Gastrocnemius medialis (tissue), 4 donors: ENCODE measurements around the gene UBL7. TPM values are rescaled to one million over a fixed set of nuclear protein-coding genes. Genes with fewer than 3 reads are reported as not detected.
A peak's percentile ranks its signal among the peaks of the same experiment; 100 is the strongest.
"Not testable (repeated sequence)": the region's sequence is repeated elsewhere in the genome, so short reads cannot be mapped to it uniquely, and the experiment has no call there.

Experiments used
- ATAC-seq, 2 donors: fragments of 150-250 bp; one replicate each; pipeline ENCODE4 v1.9.1; 2016
- DNase-seq, 2 donors: peaks; one replicate each; pipeline ENCODE4 v3.0.0-alpha.2; 2019
- H3K27ac ChIP-seq, 4 donors: fragments of 200-600 bp; sonication (generic); 1 replicate in 1 of 4; 2 replicates in 3 of 4; pipeline ENCODE4 v1.5.1; 2016 to 2018; ENCODE audit warnings: mild to moderate bottlenecking in 2 of 4, moderate library complexity in 1 of 4
- H3K27me3 ChIP-seq, 3 donors: fragments of 200-600 bp; sonication (generic) in 2 of 3; 1 replicate in 1 of 3; 2 replicates in 2 of 3; pipeline versions ENCODE4 v1.5.1 to v1.6.0; 2016 to 2019; ENCODE audit warnings: mild to moderate bottlenecking in 1 of 3, moderate library complexity in 1 of 3
- H3K36me3 ChIP-seq, 2 donors: fragments of 200-600 bp; sonication (generic) in 1 of 2; one replicate each; pipeline ENCODE4 v1.5.1; 2017 to 2018
- H3K4me1 ChIP-seq, 2 donors: fragments of 200-600 bp; sonication (generic) in 1 of 2; one replicate each; pipeline ENCODE4 v1.5.1; 2016 to 2017; ENCODE audit warnings: mild to moderate bottlenecking in 2 of 2
- H3K4me3 ChIP-seq, 4 donors: fragments of 200-600 bp; sonication (generic) in 3 of 4; 1 replicate in 1 of 4; 2 replicates in 3 of 4; pipeline ENCODE4 v1.5.1; 2016 to 2019; ENCODE audit warnings: mild to moderate bottlenecking in 2 of 4
- H3K9me3 ChIP-seq, 3 donors: fragments of 200-600 bp; sonication (generic) in 2 of 3; 1 replicate in 1 of 3; 2 replicates in 2 of 3; pipeline ENCODE4 v1.5.1; 2016 to 2019
- CTCF ChIP-seq, 5 experiments: fragments of 450-650 bp in 3 of 5; fragments of 200-600 bp in 2 of 5; sonication (generic) in 2 of 5; IDR thresholded peaks in 4 of 5; conservative IDR thresholded peaks in 1 of 5; 1 replicate in 4 of 5; 2 replicates in 1 of 5; pipeline ENCODE4 v1.5.1; 2016 to 2019; ENCODE audit warnings: antibody characterized with exemption in 5 of 5, mild to moderate bottlenecking in 3 of 5, moderate library complexity in 3 of 5
- POLR2A ChIP-seq, 2 donors: fragments of 450-650 bp; IDR thresholded peaks; one replicate each; pipeline ENCODE4 v1.6.1; 2017; ENCODE audit warnings: antibody characterized with exemption in 2 of 2, mild to moderate bottlenecking in 2 of 2, moderate library complexity in 2 of 2
- in situ Hi-C, 4 donors: fragments of 200-750 bp; cut with MboI; loops; one replicate each; pipeline versions ENCODE4 v1.15.0 to v1.8.0; 2017; ENCODE audit warnings: low sequenced_read_pairs in 4 of 4
- intact Hi-C: fragments of 100-400 bp; cut with DNase I; formaldehyde crosslinking; loops from one replicate; pipeline ENCODE4 v1.15.1; 2023; ENCODE audit warnings: low total_unique reads
- total RNA-seq, 4 donors: library from RNA; depleted of rRNA; stranded (reverse); fragments of >200 nt; gene quantifications; one replicate each; pipeline versions ENCODE4 v1.1.0 to v1.2.3, GENCODE V29; 2016

Gene UBL7
- total RNA-seq, 4 donors from 2014 or later = 66.4 to 139 (median 83.2) TPM

DNA sequence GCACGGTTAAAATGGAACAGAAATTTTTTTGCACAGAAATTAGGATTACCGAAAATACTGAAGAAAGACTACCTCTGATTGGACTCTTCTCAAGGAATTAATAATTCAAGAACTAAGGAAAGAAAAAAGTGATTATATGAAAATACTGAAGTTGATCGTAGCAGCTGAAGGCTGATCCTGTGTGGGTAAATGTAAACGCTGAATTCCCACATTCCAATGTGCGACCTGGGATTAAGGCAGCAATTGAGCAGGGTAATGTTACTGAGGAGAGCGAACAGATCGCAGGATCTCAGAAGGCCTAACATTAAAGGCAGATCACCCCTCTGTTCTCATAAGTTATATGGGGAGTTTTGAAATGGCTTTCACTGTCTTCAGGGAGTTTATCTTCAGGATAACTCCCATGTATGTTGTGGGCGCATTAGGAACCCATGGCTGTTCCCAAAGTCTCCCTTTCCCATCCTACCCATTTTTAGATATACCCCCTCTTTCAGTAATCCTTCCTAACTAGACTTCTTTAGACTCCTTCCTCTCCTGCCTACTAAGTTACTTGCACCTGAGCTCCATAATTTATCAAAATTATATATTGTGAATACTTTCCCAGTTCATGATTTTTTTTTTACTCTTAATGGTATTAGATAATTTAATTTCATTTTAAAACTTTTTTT is 1.0 kb upstream of the UBL7 start:
- Histone ChIP-seq H3K4me3 (peak overlapping the region; percentile 64 to 86 (median 74)), H3K27ac (peak overlapping the region; percentile 87 to 99 (median 92)), H3K9me3 (no peaks in the 10 kb centered on the region), H3K27me3 (no peaks in the 10 kb centered on the region), H3K36me3 (peaks cover 0 to 9% of the 10 kb centered on the region in 2 donors), H3K4me1 (peaks cover 22 to 24% of the 10 kb centered on the region in 2 donors)
- intact Hi-C loops = loop anchor here (1.0 to 10.0 kb wide), 4 partner anchors 9 to 467 kb away; partner anchors contain the start of genes ARID3B, CLK3, PML and STOML1
- in situ Hi-C loops = loop anchor here in 1 of 4 donors (25.0 kb wide), 2 partner anchors 150 to 475 kb away; partner anchors contain the start of genes CLK3, PML and STOML1
- TF ChIP-seq CTCF (IDR thresholded peaks at IDR 0.05 in 4 of 5, conservative IDR thresholded peaks at IDR 0.05 in 1 of 5) = no peak
- TF ChIP-seq POLR2A (IDR thresholded peaks at IDR 0.05) = no peak
- DNase-seq (no peak), ATAC-seq (peak in 1 of 2 donors; percentile 23)

GRCh38 chr15:74460298-74460697 is 662 bp downstream of the UBL7 start:
- Histone ChIP-seq H3K27ac (peak overlapping the region; percentile 87 to 99 (median 92)), H3K36me3 (peaks cover 0 to 15% of the 10 kb centered on the region in 2 donors), H3K9me3 (no peaks in the 10 kb centered on the region), H3K27me3 (no peaks in the 10 kb centered on the region), H3K4me1 (peaks cover 22 to 24% of the 10 kb centered on the region in 2 donors), H3K4me3 (peak overlapping the region; percentile 64 to 86 (median 74))
- no peak for ATAC-seq
- no peak for DNase-seq
- TF ChIP-seq POLR2A (IDR thresholded peaks at IDR 0.05) (no peak), CTCF (IDR thresholded peaks at IDR 0.05 in 4 of 5, conservative IDR thresholded peaks at IDR 0.05 in 1 of 5) (no peak)
- in situ Hi-C loops = loop anchor here in 1 of 4 donors (25.0 kb wide), 2 partner anchors 152 to 473 kb away; partner anchors contain the start of genes CLK3, PML and STOML1
- intact Hi-C loops = loop anchor here (2.0 to 10.0 kb wide), 3 partner anchors 81 to 465 kb away; partner anchors contain the start of genes ARID3B, CLK3, PML and STOML1

GRCh38 chr15:74459798-74460197 is 1.2 kb downstream of the UBL7 start:
- not testable (repeated sequence) for DNase-seq, H3K9me3 ChIP-seq, ATAC-seq, H3K27me3 ChIP-seq
- Histone ChIP-seq H3K27ac (peak overlapping the region; percentile 87 to 99 (median 92)), H3K36me3 (peaks cover 0 to 20% of the 10 kb centered on the region in 2 donors), H3K4me3 (peak overlapping the region in 3 of 4 donors; percentile 73 to 86 (median 74)), H3K4me1 (peaks cover 22 to 24% of the 10 kb centered on the region in 2 donors)
- intact Hi-C loops = loop anchor here (2.0 to 10.0 kb wide), 3 partner anchors 81 to 465 kb away; partner anchors contain the start of genes ARID3B, CLK3, PML and STOML1
- in situ Hi-C loops = loop anchor here in 2 of 4 donors (10.0 to 25.0 kb wide), 3 partner anchors 75 to 472 kb away; partner anchors contain the start of genes CLK3 (in 1 of the 2), PML (in 1 of the 2) and STOML1 (in 1 of the 2)

DNA sequence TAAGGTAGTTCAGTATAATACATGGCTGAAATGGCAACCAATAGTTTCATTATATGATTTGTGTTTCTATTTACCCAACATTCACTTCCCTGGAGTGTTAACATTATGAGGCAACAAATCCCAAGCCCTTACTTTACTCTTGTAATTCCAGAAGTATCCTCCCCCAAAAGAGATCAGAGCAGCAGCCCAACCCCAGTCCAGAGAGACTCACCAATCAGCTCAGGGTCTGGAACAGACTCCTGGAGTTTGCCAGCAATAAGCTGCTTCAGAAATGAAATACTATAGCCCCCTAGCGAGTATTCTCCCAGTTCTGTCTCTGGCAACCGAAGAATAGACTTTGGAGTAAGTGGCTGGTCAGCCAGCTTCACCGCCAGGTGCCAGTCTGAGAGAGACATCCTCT is 2.5 kb downstream of the UBL7 start:
- intact Hi-C loops (no loop called here), in situ Hi-C loops (loop anchor here in 2 of 4 donors (10.0 to 25.0 kb wide), 3 partner anchors 76 to 471 kb away; partner anchors contain the start of genes CLK3 (in 1 of the 2), PML (in 1 of the 2) and STOML1 (in 1 of the 2))
- Histone ChIP-seq H3K36me3 (peaks cover 0 to 32% of the 10 kb centered on the region in 2 donors), H3K27ac (no peak overlapping the region), H3K27me3 (no peaks in the 10 kb centered on the region), H3K9me3 (no peaks in the 10 kb centered on the region), H3K4me1 (peaks cover 22 to 24% of the 10 kb centered on the region in 2 donors), H3K4me3 (no peak overlapping the region)
- ATAC-seq = no peak
- no peak for DNase-seq
- TF ChIP-seq POLR2A (IDR thresholded peaks at IDR 0.05) = no peak
- no peak for TF ChIP-seq CTCF (IDR thresholded peaks at IDR 0.05 in 4 of 5, conservative IDR thresholded peaks at IDR 0.05 in 1 of 5)

- H3K9me3 ChIP-seq, H3K27ac ChIP-seq, H3K27me3 ChIP-seq, DNase-seq, ATAC-seq, H3K4me3 ChIP-seq, intact Hi-C loops: not testable (repeated sequence)
- peaks cover 0 to 46% of the 10 kb centered on the region in 2 donors for H3K36me3 ChIP-seq
- peaks cover 8 to 14% of the 10 kb centered on the region in 2 donors for H3K4me1 ChIP-seq
- in situ Hi-C loops = loop anchor here in 2 of 4 donors (10.0 to 25.0 kb wide), 3 partner anchors 78 to 470 kb away; partner anchors contain the start of genes CLK3 (in 1 of the 2), PML (in 1 of the 2) and STOML1 (in 1 of the 2)
Observed at GRCh38 chr15:74457036-74457435, 3.9 kb downstream of the UBL7 start.
